NCI-H2029 (cell line): ENCODE results near the gene CEMIP.

Experiments used
- DNase-seq: peaks from one replicate; lab custom pipeline; 2025; lab: John Stamatoyannopoulos, UW

The CEMIP gene

GRCh38 chr15:80891006-80891405 is 111.8 kb downstream of the CEMIP start:
- DNase-seq = no peak

- no peak for DNase-seq
These were observed 113.2 kb downstream of the CEMIP start for GRCh38 chr15:80892414-80892813.

GRCh38 chr15:80893777-80894176 is 114.6 kb downstream of the CEMIP start:
- DNase-seq = no peak

- DNase-seq = no peak
These were observed 115.9 kb downstream of the CEMIP start for GRCh38 chr15:80895091-80895490.

- DNase-seq = no peak
These were observed 116.8 kb downstream of the CEMIP start for GRCh38 chr15:80895965-80896364.

- DNase-seq = no peak
These were observed 118.9 kb downstream of the CEMIP start for GRCh38 chr15:80898040-80898439.

GRCh38 chr15:80902298-80902801 is 123.2 kb downstream of the CEMIP start:
- DNase-seq = no peak

- DNase-seq = no peak
These were observed 125.8 kb downstream of the CEMIP start for GRCh38 chr15:80904998-80905397.

- peak; percentile 84 for DNase-seq
These were observed 127.1 kb downstream of the CEMIP start for GRCh38 chr15:80906159-80906766.

- no peak for DNase-seq
These were observed 132.7 kb downstream of the CEMIP start for GRCh38 chr15:80911821-80912220.

- DNase-seq = no peak
These were observed 133.5 kb downstream of the CEMIP start for GRCh38 chr15:80912673-80913072.

GRCh38 chr15:80913541-80913940 is 134.4 kb downstream of the CEMIP start:
- no peak for DNase-seq

- no peak for DNase-seq
These were observed 136.3 kb downstream of the CEMIP start for GRCh38 chr15:80915472-80915871.

GRCh38 chr15:80916056-80916455 is 136.9 kb downstream of the CEMIP start:
- no peak for DNase-seq

- no peak for DNase-seq
These were observed 139.1 kb downstream of the CEMIP start for GRCh38 chr15:80918196-80918783.

- DNase-seq = no peak
These were observed 141.1 kb downstream of the CEMIP start for GRCh38 chr15:80920271-80920699.

GRCh38 chr15:80921736-80922410 is 142.7 kb downstream of the CEMIP start:
- DNase-seq = no peak

- DNase-seq = no peak
These were observed 144.5 kb downstream of the CEMIP start for GRCh38 chr15:80923668-80924067.

GRCh38 chr15:80924278-80924677 is 145.1 kb downstream of the CEMIP start:
- DNase-seq = no peak

- no peak for DNase-seq
These were observed 146.5 kb downstream of the CEMIP start for GRCh38 chr15:80925597-80926059.

- DNase-seq = no peak
These were observed 147.0 kb downstream of the CEMIP start for GRCh38 chr15:80926126-80926525.

GRCh38 chr15:80929225-80929624 is 150.1 kb downstream of the CEMIP start:
- DNase-seq = no peak

- DNase-seq = no peak
These were observed 150.5 kb downstream of the CEMIP start for GRCh38 chr15:80929689-80930088.
